Measurements from ENCODE around the gene GLYATL3.

Gene GLYATL3

GRCh38 chr6:49558238-49558637 is 58.5 kb downstream of the GLYATL3 start:
- Histone ChIP-seq H3K4me3 (ENCODE audit: low read length in 2 of 2) (no peak overlapping the region), H3K27me3 (ENCODE audit: control insufficient read depth in 1 of 2, insufficient read depth in 2 of 2, low read length in 2 of 2) (peaks cover 0 to 1% of the 10 kb centered on the region in 2 donors), H3K9me3 (ENCODE audit: control insufficient read depth in 2 of 2, low read length in 2 of 2) (no peaks in the 10 kb centered on the region), H3K27ac (ENCODE audit: low read length) (no peak overlapping the region), H3K4me1 (ENCODE audit: control insufficient read depth, insufficient read depth, low read length) (no peaks in the 10 kb centered on the region), H3K9ac (ENCODE audit: low read length in 2 of 2) (no peak overlapping the region), H3K36me3 (ENCODE audit: control insufficient read depth in 2 of 2, insufficient read depth in 2 of 2, low read length in 2 of 2) (no peaks in the 10 kb centered on the region)

GRCh38 chr6:49563006-49563886 is 63.5 kb downstream of the GLYATL3 start:
- Histone ChIP-seq H3K9ac (ENCODE audit: low read length in 2 of 2) (no peak overlapping the region), H3K9me3 (ENCODE audit: control insufficient read depth in 2 of 2, low read length in 2 of 2) (no peaks in the 10 kb centered on the region), H3K27me3 (ENCODE audit: control insufficient read depth in 1 of 2, insufficient read depth in 2 of 2, low read length in 2 of 2) (peaks cover 0 to 2% of the 10 kb centered on the region in 2 donors), H3K27ac (ENCODE audit: low read length) (no peak overlapping the region), H3K4me1 (ENCODE audit: control insufficient read depth, insufficient read depth, low read length) (no peaks in the 10 kb centered on the region), H3K4me3 (ENCODE audit: low read length in 2 of 2) (no peak overlapping the region), H3K36me3 (ENCODE audit: control insufficient read depth in 2 of 2, insufficient read depth in 2 of 2, low read length in 2 of 2) (no peaks in the 10 kb centered on the region)

DNA sequence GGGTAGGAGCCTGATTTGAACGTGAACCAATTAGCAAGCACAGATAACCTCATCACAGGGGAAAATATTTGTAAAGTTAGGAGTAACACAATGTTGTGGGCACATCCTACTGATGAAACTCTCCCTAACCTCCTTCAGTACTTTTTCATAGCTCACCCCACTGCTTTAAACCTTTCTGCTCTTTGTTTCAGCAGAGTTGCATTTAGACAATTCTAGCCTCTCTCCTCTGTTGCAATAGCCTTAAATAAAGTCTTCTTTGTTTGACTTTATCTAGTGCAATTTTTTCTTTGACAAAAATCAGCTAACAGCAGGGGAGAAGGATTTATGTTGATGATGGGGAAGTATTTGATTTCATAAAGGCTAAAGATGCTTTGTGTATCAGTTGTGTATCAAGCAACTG is 64.8 kb downstream of the GLYATL3 start:
- peaks cover 0 to 2% of the 10 kb centered on the region in 2 donors for H3K27me3 ChIP-seq (ENCODE audit: control insufficient read depth in 1 of 2, insufficient read depth in 2 of 2, low read length in 2 of 2)
- H3K4me1 ChIP-seq (ENCODE audit: control insufficient read depth, insufficient read depth, low read length), result no peaks in the 10 kb centered on the region
- no peaks in the 10 kb centered on the region for H3K36me3 ChIP-seq (ENCODE audit: control insufficient read depth in 2 of 2, insufficient read depth in 2 of 2, low read length in 2 of 2)
- no peak overlapping the region for H3K27ac ChIP-seq (ENCODE audit: low read length)
- no peak overlapping the region for H3K4me3 ChIP-seq (ENCODE audit: low read length in 2 of 2)
- no peak overlapping the region for H3K9ac ChIP-seq (ENCODE audit: low read length in 2 of 2)
- no peaks in the 10 kb centered on the region for H3K9me3 ChIP-seq (ENCODE audit: control insufficient read depth in 2 of 2, low read length in 2 of 2)

GRCh38 chr6:49565261-49565660 is 65.5 kb downstream of the GLYATL3 start:
- Histone ChIP-seq H3K27me3 (ENCODE audit: control insufficient read depth in 1 of 2, insufficient read depth in 2 of 2, low read length in 2 of 2) (peaks cover 0 to 2% of the 10 kb centered on the region in 2 donors), H3K27ac (ENCODE audit: low read length) (no peak overlapping the region), H3K4me3 (ENCODE audit: low read length in 2 of 2) (no peak overlapping the region), H3K36me3 (ENCODE audit: control insufficient read depth in 2 of 2, insufficient read depth in 2 of 2, low read length in 2 of 2) (no peaks in the 10 kb centered on the region), H3K9me3 (ENCODE audit: control insufficient read depth in 2 of 2, low read length in 2 of 2) (no peaks in the 10 kb centered on the region), H3K9ac (ENCODE audit: low read length in 2 of 2) (no peak overlapping the region), H3K4me1 (ENCODE audit: control insufficient read depth, insufficient read depth, low read length) (no peaks in the 10 kb centered on the region)

GRCh38 chr6:49565855-49566254 is 66.1 kb downstream of the GLYATL3 start:
- no peak overlapping the region for H3K27ac ChIP-seq (ENCODE audit: low read length)
- peaks cover 0 to 2% of the 10 kb centered on the region in 2 donors for H3K27me3 ChIP-seq (ENCODE audit: control insufficient read depth in 1 of 2, insufficient read depth in 2 of 2, low read length in 2 of 2)
- H3K4me3 ChIP-seq (ENCODE audit: low read length in 2 of 2), result no peak overlapping the region
- no peak overlapping the region for H3K9ac ChIP-seq (ENCODE audit: low read length in 2 of 2)
- no peaks in the 10 kb centered on the region for H3K36me3 ChIP-seq (ENCODE audit: control insufficient read depth in 2 of 2, insufficient read depth in 2 of 2, low read length in 2 of 2)
- no peaks in the 10 kb centered on the region for H3K9me3 ChIP-seq (ENCODE audit: control insufficient read depth in 2 of 2, low read length in 2 of 2)
- H3K4me1 ChIP-seq (ENCODE audit: control insufficient read depth, insufficient read depth, low read length), result no peaks in the 10 kb centered on the region

DNA sequence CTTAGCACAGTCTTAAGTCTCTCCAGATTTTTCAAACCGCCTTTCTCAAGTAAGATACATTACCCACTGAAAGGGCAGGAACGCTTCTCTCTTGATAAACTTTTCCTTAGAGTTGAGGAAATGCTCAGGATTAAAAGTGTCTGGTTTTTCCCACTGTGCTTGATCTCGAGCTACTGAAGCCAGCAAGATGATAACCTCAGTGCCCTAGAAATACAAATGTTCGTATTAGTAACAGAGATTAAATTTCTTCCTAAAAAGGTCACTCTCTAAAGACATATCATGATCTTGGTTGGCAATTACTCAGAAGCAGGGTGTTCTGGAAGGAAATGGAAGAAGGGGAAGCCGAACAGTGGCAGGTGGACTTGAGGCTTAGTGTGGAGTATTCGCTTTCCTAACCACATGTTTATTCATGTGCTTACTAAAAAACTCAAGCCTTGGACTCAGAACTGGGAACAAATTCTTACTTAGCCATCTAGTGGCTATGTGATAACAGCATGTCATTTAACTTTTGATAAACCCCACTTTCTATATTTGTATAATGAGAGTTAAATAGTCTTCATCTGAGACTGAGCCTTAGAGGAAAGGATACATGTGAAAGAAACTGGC is 70.9 kb downstream of the GLYATL3 start:
- H3K27ac ChIP-seq (ENCODE audit: low read length), result no peak overlapping the region
- H3K9ac ChIP-seq (ENCODE audit: low read length in 2 of 2), result no peak overlapping the region

GRCh38 chr6:49576618-49577017 is 76.9 kb downstream of the GLYATL3 start:
- Histone ChIP-seq H3K27me3 (ENCODE audit: control insufficient read depth in 1 of 2, insufficient read depth in 2 of 2, low read length in 2 of 2) (no peaks in the 10 kb centered on the region), H3K36me3 (ENCODE audit: control insufficient read depth in 2 of 2, insufficient read depth in 2 of 2, low read length in 2 of 2) (no peaks in the 10 kb centered on the region), H3K4me1 (ENCODE audit: control insufficient read depth, insufficient read depth, low read length) (no peaks in the 10 kb centered on the region), H3K27ac (ENCODE audit: low read length) (no peak overlapping the region), H3K4me3 (ENCODE audit: low read length in 2 of 2) (no peak overlapping the region), H3K9me3 (ENCODE audit: control insufficient read depth in 2 of 2, low read length in 2 of 2) (no peaks in the 10 kb centered on the region), H3K9ac (ENCODE audit: low read length in 2 of 2) (no peak overlapping the region)

More for the DNA sequence above, 70.9 kb downstream of the GLYATL3 start:
- Histone ChIP-seq H3K4me3 (ENCODE audit: low read length in 2 of 2) (no peak overlapping the region), H3K27me3 (ENCODE audit: control insufficient read depth in 1 of 2, insufficient read depth in 2 of 2, low read length in 2 of 2) (no peaks in the 10 kb centered on the region), H3K9me3 (ENCODE audit: control insufficient read depth in 2 of 2, low read length in 2 of 2) (no peaks in the 10 kb centered on the region), H3K4me1 (ENCODE audit: control insufficient read depth, insufficient read depth, low read length) (no peaks in the 10 kb centered on the region), H3K36me3 (ENCODE audit: control insufficient read depth in 2 of 2, insufficient read depth in 2 of 2, low read length in 2 of 2) (no peaks in the 10 kb centered on the region)
